Astrocyte (in vitro differentiated cells and primary cell): ENCODE results near the gene LHX2.

ENCODE experiments used
- CTCF ChIP-seq: IDR thresholded peaks from 2 replicates; pipeline ENCODE4 v1.5.1; 2011; ENCODE audit warnings: low read depth, mild to moderate bottlenecking, inconsistent platforms, low read length, moderate library complexity; ENCODE audit not compliant: insufficient read depth
- EZH2 ChIP-seq: IDR thresholded peaks from 2 replicates; pipeline ENCODE4 v1.6.1; 2012; ENCODE audit warnings: mild to moderate bottlenecking, low read length, inconsistent platforms; ENCODE audit not compliant: insufficient read depth

DNA sequence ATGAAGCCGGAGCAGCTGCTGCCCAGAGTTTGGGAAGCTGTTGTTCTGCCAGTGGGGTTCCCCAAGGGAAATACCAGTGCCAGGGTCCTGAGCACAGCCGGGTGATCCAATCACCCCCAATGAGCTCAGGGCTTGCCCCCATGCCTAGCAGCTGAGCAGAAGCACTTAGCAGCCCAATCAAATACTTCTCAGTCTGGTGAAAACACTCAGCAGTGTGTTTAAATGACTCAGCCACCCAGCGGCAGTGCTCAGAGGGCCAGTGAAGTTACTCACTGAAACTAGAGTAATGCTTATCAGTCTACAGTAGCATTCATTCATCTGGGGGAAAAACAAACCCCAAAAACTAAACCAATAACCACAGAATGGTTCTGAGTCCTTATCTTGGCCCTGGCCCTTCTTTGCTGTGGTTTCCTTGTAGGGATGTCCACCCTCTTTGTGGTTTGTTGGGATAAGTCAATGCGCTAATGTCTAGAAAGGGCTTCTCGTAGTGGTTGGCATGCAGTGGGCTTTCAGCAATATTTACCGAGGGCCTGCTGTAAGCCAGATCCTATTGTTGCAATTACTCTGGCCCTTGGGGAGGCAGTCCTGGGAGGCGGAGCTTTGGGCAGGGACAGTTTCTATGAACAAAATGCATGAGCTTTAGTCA, 43.1 kb downstream of the LHX2 start:
- TF ChIP-seq EZH2 (no peak), CTCF (no peak)
